CD4-positive, alpha-beta T cell (primary cell): ENCODE measurements around the gene TNFRSF6B. TPM values are rescaled to one million over a fixed set of nuclear protein-coding genes. Genes with fewer than 3 reads are reported as not detected.
"Not testable (repeated sequence)": the region's sequence is repeated elsewhere in the genome, so short reads cannot be mapped to it uniquely, and the experiment has no call there.

Source experiments
- ATAC-seq: fragments of 200-7000 bp; cut with Tn5 transposase; one replicate; pipeline ENCODE4 v1.10.0; 2022; ENCODE audit warnings: mild to moderate bottlenecking; ENCODE audit not compliant: poor library complexity
- CTCF ChIA-PET: fragments of 350-600 bp; sonication (Branson Sonifier 250); formaldehyde crosslinking; loops from one replicate; lab custom pipeline; 2021; ENCODE audit warnings: antibody characterized with exemption, inconsistent platforms; lab: Charles Lee
- POLR2A ChIA-PET: fragments of 350-600 bp; sonication (Branson Sonifier 250); formaldehyde crosslinking; loops from one replicate; lab custom pipeline; 2021; ENCODE audit warnings: antibody characterized with exemption, inconsistent platforms; lab: Charles Lee
- DNase-seq, 14 experiments: peaks; one replicate each; pipeline ENCODE4 v3.0.0-alpha.2; 2013 to 2020; ENCODE audit warnings: mixed read lengths in 2 of 14
- H3K27ac ChIP-seq, 2 donors: one replicate each; pipeline versions ENCODE4 v1.5.1 to v1.7.0; 2013; ENCODE audit warnings: low read length in 2 of 2, low read depth in 1 of 2, mild to moderate bottlenecking in 1 of 2
- H3K27me3 ChIP-seq, 2 experiments: 1 replicate in 1 of 2; 2 replicates in 1 of 2; pipeline versions ENCODE4 v1.6.1 to v1.7.0; 2013; ENCODE audit warnings: low read length in 2 of 2, control low read depth in 1 of 2, mild to moderate bottlenecking in 1 of 2, moderate library complexity in 1 of 2; ENCODE audit not compliant: insufficient read depth in 2 of 2, control insufficient read depth in 1 of 2
- H3K36me3 ChIP-seq: one replicate; pipeline ENCODE4 v1.6.1; 2013; ENCODE audit warnings: low read length, control low read depth; ENCODE audit not compliant: insufficient read depth
- H3K4me1 ChIP-seq: one replicate; pipeline ENCODE4 v1.6.1; 2013; ENCODE audit warnings: low read length, control low read depth; ENCODE audit not compliant: insufficient read depth
- H3K4me3 ChIP-seq: one replicate; pipeline ENCODE4 v1.5.1; 2013; ENCODE audit warnings: mild to moderate bottlenecking, low read length, moderate library complexity
- H3K9me3 ChIP-seq, 2 experiments: 1 replicate in 1 of 2; 2 replicates in 1 of 2; pipeline versions ENCODE4 v1.6.1 to v1.7.0; 2013; ENCODE audit warnings: low read length in 2 of 2, mild to moderate bottlenecking in 2 of 2, control low read depth in 1 of 2, moderate library complexity in 1 of 2; ENCODE audit not compliant: control insufficient read depth in 1 of 2, insufficient read depth in 1 of 2
- H3K27ac Mint-ChIP-seq: one replicate; pipeline ENCODE4 v1.8.0; 2020; ENCODE audit warnings: mixed read lengths
- H3K27me3 Mint-ChIP-seq: one replicate; pipeline ENCODE4 v1.8.0; 2021; ENCODE audit warnings: mixed read lengths
- H3K36me3 Mint-ChIP-seq: one replicate; pipeline ENCODE4 v1.8.0; 2021; ENCODE audit warnings: low read depth, mixed read lengths
- H3K4me1 Mint-ChIP-seq: one replicate; pipeline ENCODE4 v1.8.0; 2021; ENCODE audit warnings: low read depth, mixed read lengths
- H3K4me3 Mint-ChIP-seq: one replicate; pipeline ENCODE4 v1.8.0; 2020; ENCODE audit warnings: mild to moderate bottlenecking, mixed read lengths
- H3K9me3 Mint-ChIP-seq: one replicate; pipeline ENCODE4 v1.8.0; 2020; ENCODE audit warnings: mixed read lengths
- intact Hi-C, 2 experiments: fragments of 100-400 bp; cut with DNase I in 1 of 2; cut with micrococcal nuclease in 1 of 2; formaldehyde crosslinking; loops; one replicate each; pipeline versions ENCODE4 v1.15.1 to v1.9.0; 2023 to 2025; cut with DNase I, micrococcal nuclease
- total RNA-seq, 174 experiments: library from RNA in 2 of 174; stranded (reverse) in 2 of 174; gene quantifications; one replicate each; pipeline ENCODE4 v1.2.3 and lab custom pipeline; 2021 to 2026
- TF ChIP-seq, protein P1 (sequence below): fragments of 200-600 bp; IDR thresholded peaks from one replicate; pipeline ENCODE4 v1.8.0; 2022; ENCODE audit warnings: antibody characterized with exemption, mild to moderate bottlenecking

TNFRSF6B gene
- total RNA-seq, 2 experiments from 2014 or later = 2.5 to 2.6 TPM

DNA sequence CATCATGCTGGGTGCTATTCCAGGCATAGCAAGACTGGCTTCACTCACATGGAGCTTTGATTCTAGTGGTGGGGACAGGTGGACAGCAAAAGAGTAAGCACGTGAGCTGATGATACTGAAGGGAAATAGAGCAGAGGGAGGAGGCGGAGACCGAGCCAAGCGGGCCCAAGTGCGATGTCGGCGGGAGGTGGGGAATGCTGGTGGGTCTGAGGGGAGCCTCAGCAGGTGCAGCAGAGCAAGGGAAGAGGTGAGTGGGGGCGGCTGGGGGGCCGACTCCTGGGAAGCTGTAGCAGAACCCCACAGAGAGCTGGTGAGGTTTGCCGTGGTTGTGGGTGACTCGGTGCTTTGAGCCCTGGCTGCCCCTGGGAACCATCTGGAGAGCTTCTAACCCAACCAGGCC lies 28.1 kb upstream of the TNFRSF6B start:
- CTCF ChIA-PET = no interaction called here
- Histone ChIP-seq H3K36me3 (peaks cover 23% of the 10 kb centered on the region), H3K4me1 (no peaks in the 10 kb centered on the region), H3K27me3 (no peaks in the 10 kb centered on the region), H3K27ac (no peak overlapping the region), H3K4me3 (no peak overlapping the region), H3K9me3 (no peaks in the 10 kb centered on the region)
- no peak overlapping the region for H3K27ac Mint-ChIP-seq
- intact Hi-C loops = no loop called here
- POLR2A ChIA-PET = no interaction called here
- no peak overlapping the region for H3K4me3 Mint-ChIP-seq
- peaks cover 24% of the 10 kb centered on the region for H3K36me3 Mint-ChIP-seq
- no peaks in the 10 kb centered on the region for H3K4me1 Mint-ChIP-seq
- TF ChIP-seq, protein P1, sequence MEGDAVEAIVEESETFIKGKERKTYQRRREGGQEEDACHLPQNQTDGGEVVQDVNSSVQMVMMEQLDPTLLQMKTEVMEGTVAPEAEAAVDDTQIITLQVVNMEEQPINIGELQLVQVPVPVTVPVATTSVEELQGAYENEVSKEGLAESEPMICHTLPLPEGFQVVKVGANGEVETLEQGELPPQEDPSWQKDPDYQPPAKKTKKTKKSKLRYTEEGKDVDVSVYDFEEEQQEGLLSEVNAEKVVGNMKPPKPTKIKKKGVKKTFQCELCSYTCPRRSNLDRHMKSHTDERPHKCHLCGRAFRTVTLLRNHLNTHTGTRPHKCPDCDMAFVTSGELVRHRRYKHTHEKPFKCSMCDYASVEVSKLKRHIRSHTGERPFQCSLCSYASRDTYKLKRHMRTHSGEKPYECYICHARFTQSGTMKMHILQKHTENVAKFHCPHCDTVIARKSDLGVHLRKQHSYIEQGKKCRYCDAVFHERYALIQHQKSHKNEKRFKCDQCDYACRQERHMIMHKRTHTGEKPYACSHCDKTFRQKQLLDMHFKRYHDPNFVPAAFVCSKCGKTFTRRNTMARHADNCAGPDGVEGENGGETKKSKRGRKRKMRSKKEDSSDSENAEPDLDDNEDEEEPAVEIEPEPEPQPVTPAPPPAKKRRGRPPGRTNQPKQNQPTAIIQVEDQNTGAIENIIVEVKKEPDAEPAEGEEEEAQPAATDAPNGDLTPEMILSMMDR = no peak
- H3K27me3 Mint-ChIP-seq = no peaks in the 10 kb centered on the region
- DNase-seq (no peak), ATAC-seq (no peak)
- H3K9me3 Mint-ChIP-seq = no peaks in the 10 kb centered on the region

- H3K4me3 Mint-ChIP-seq, H3K4me1 ChIP-seq, ATAC-seq, CTCF ChIA-PET, H3K27ac Mint-ChIP-seq, H3K9me3 ChIP-seq, intact Hi-C loops, H3K9me3 Mint-ChIP-seq, H3K27ac ChIP-seq, DNase-seq, POLR2A ChIA-PET, H3K4me3 ChIP-seq, H3K27me3 ChIP-seq, H3K36me3 ChIP-seq, H3K27me3 Mint-ChIP-seq, H3K4me1 Mint-ChIP-seq: not testable (repeated sequence)
- H3K36me3 Mint-ChIP-seq = peaks cover 32% of the 10 kb centered on the region
These were observed 24.8 kb upstream of the TNFRSF6B start for GRCh38 chr20:63671695-63672094.

GRCh38 chr20:63672666-63673065 lies 23.8 kb upstream of the TNFRSF6B start:
- ChIA-PET CTCF (no interaction called here), POLR2A (no interaction called here)
- TF ChIP-seq, protein P1 = no peak

GRCh38 chr20:63673951-63674350 lies 22.5 kb upstream of the TNFRSF6B start:
- H3K27me3 ChIP-seq = no peaks in the 10 kb centered on the region
- Mint-ChIP-seq H3K4me3 (no peak overlapping the region), H3K36me3 (peaks cover 23% of the 10 kb centered on the region), H3K9me3 (no peaks in the 10 kb centered on the region), H3K4me1 (no peaks in the 10 kb centered on the region), H3K27ac (no peak overlapping the region), H3K27me3 (no peaks in the 10 kb centered on the region)
- ChIA-PET POLR2A (no interaction called here), CTCF (no interaction called here)
- intact Hi-C loops = no loop called here
- no peaks in the 10 kb centered on the region for H3K9me3 ChIP-seq
- H3K4me3 ChIP-seq = no peak overlapping the region
- ATAC-seq (no peak), DNase-seq (no peak)
- H3K36me3 ChIP-seq = peaks cover 4% of the 10 kb centered on the region
- H3K27ac ChIP-seq = no peak overlapping the region
- TF ChIP-seq, protein P1 = no peak
- no peaks in the 10 kb centered on the region for H3K4me1 ChIP-seq

More at GRCh38 chr20:63672666-63673065, 23.8 kb upstream of the TNFRSF6B start:
- Histone ChIP-seq H3K9me3 (no peaks in the 10 kb centered on the region), H3K27ac (no peak overlapping the region), H3K4me3 (no peak overlapping the region), H3K4me1 (no peaks in the 10 kb centered on the region), H3K36me3 (peaks cover 1% of the 10 kb centered on the region), H3K27me3 (no peaks in the 10 kb centered on the region)
- intact Hi-C loops = no loop called here
- no peaks in the 10 kb centered on the region for H3K9me3 Mint-ChIP-seq
- no peak overlapping the region for H3K27ac Mint-ChIP-seq
- DNase-seq (no peak), ATAC-seq (no peak)
- no peaks in the 10 kb centered on the region for H3K27me3 Mint-ChIP-seq
- H3K4me1 Mint-ChIP-seq = no peaks in the 10 kb centered on the region
- no peak overlapping the region for H3K4me3 Mint-ChIP-seq
- peaks cover 32% of the 10 kb centered on the region for H3K36me3 Mint-ChIP-seq
